HCT116 (cell line): Measurements from ENCODE around the gene LRRC4C. TPM values are rescaled to one million over a fixed set of nuclear protein-coding genes. Genes with fewer than 3 reads are reported as not detected.

Source experiments
- ATAC-seq: fragments of 200-7000 bp; cut with Tn5 transposase; 2 replicates; pipeline ENCODE4 v1.9.1; 2020; ENCODE audit warnings: mild to moderate bottlenecking, moderate library complexity
- BruUV-seq: library from RNA; stranded (reverse); fragments of 400-500 nt; replicated peaks from 2 replicates; lab custom pipeline; 2021; lab: Mats Ljungman, UMichigan
- CTCF ChIA-PET: fragments of 300-600 bp; sonication (Branson Sonifier 250); formaldehyde crosslinking; loops from one replicate; lab custom pipeline; 2021; ENCODE audit warnings: antibody characterized with exemption; lab: Charles Lee
- POLR2A ChIA-PET: fragments of 300-600, 350-600 bp; sonication (Branson Sonifier 250); formaldehyde crosslinking; loops from one replicate; lab custom pipeline; 2021; ENCODE audit warnings: antibody characterized with exemption; lab: Charles Lee
- RAD21 ChIA-PET, 2 experiments: fragments of 300-600 bp; sonication (Branson Sonifier 250); formaldehyde crosslinking; loops; one replicate each; lab custom pipeline; 2023; ENCODE audit warnings: low total read pairs in 2 of 2; ENCODE audit not compliant: uncharacterized antibody in 2 of 2, unreplicated experiment in 2 of 2, low non-redundant PET in 1 of 2; lab: Charles Lee
- DNase-seq: peaks from one replicate; pipeline ENCODE4 v3.0.0-alpha.2; 2010; ENCODE audit warnings: low read depth, low spot score
- H2AFZ ChIP-seq: fragments of 200-600 bp; shearing (Covaris generic), sonication (generic); 2 replicates; pipeline ENCODE4 v1.6.1; 2017; ENCODE audit warnings: low read depth, mixed run types, mixed read lengths, antibody characterized with exemption, low read length; ENCODE audit not compliant: poor library complexity, severe bottlenecking
- H3K27ac ChIP-seq: 2 replicates; pipeline ENCODE4 v1.5.1; 2012; ENCODE audit warnings: low read depth, low read length
- H3K27me3 ChIP-seq: fragments of 200-600 bp; sonication (generic); 2 replicates; pipeline ENCODE4 v1.6.1; 2016; ENCODE audit warnings: mixed run types, low read length, mixed read lengths; ENCODE audit not compliant: insufficient read depth
- H3K36me3 ChIP-seq, 2 experiments: fragments of 200-500 bp in 1 of 2; fragments of 200-600 bp in 1 of 2; sonication (Bioruptor generic) in 1 of 2; sonication (generic) in 1 of 2; 2 replicates each; pipeline versions ENCODE4 v1.5.1 to v1.6.1; 2014 to 2016; ENCODE audit warnings: low read length in 2 of 2, inconsistent platforms in 1 of 2, mixed read lengths in 1 of 2, mixed run types in 1 of 2; ENCODE audit not compliant: insufficient read depth in 2 of 2, control insufficient read depth in 1 of 2
- H3K4me1 ChIP-seq, 2 experiments: fragments of 200-600 bp in 1 of 2; sonication (generic) in 1 of 2; 2 replicates each; pipeline versions ENCODE4 v1.5.1 to v1.6.1; 2012 to 2017; ENCODE audit warnings: low read length in 2 of 2, inconsistent platforms in 1 of 2, mild to moderate bottlenecking in 1 of 2, mixed read lengths in 1 of 2, mixed run types in 1 of 2, moderate library complexity in 1 of 2; ENCODE audit not compliant: insufficient read depth in 2 of 2, control insufficient read depth in 1 of 2
- H3K4me2 ChIP-seq: fragments of 200-600 bp; sonication (generic); 2 replicates; pipeline ENCODE4 v1.6.1; 2017; ENCODE audit warnings: mixed run types, low read length, mixed read lengths
- H3K4me3 ChIP-seq, 2 experiments: fragments of 200-600 bp in 1 of 2; sonication (generic) in 1 of 2; replicated peaks in 1 of 2; 2 replicates each; pipeline ENCODE4 v1.5.1; 2011 to 2016; ENCODE audit warnings: low read length in 2 of 2, control low read depth in 1 of 2, low read depth in 1 of 2, mild to moderate bottlenecking in 1 of 2, mixed read lengths in 1 of 2, mixed run types in 1 of 2
- H3K79me2 ChIP-seq: fragments of 200-600 bp; sonication (generic); 2 replicates; pipeline ENCODE4 v1.6.1; 2017; ENCODE audit warnings: mild to moderate bottlenecking, mixed run types, low read length, moderate library complexity, mixed read lengths; ENCODE audit not compliant: insufficient read depth
- H3K9ac ChIP-seq: fragments of 200-600 bp; sonication (generic); 2 replicates; pipeline ENCODE4 v1.6.1; 2016; ENCODE audit warnings: low read length, mixed read lengths
- H3K9me2 ChIP-seq: fragments of 200-600 bp; sonication (generic), shearing (Covaris generic); 2 replicates; pipeline ENCODE4 v1.6.1; 2017; ENCODE audit warnings: mixed run types, mild to moderate bottlenecking, moderate library complexity; ENCODE audit not compliant: insufficient read depth
- H3K9me3 ChIP-seq, 2 experiments: fragments of 200-500 bp in 1 of 2; fragments of 200-600 bp in 1 of 2; sonication (Bioruptor generic) in 1 of 2; sonication (generic) in 1 of 2; 2 replicates each; pipeline ENCODE4 v1.6.1; 2014 to 2017; ENCODE audit warnings: low read length in 2 of 2, mixed read lengths in 2 of 2, inconsistent platforms in 1 of 2, low read depth in 1 of 2, mild to moderate bottlenecking in 1 of 2, mixed run types in 1 of 2, moderate library complexity in 1 of 2; ENCODE audit not compliant: control insufficient read depth in 1 of 2, insufficient read depth in 1 of 2
- H4K20me1 ChIP-seq: fragments of 200-600 bp; sonication (generic), shearing (Covaris generic); 2 replicates; pipeline ENCODE4 v1.6.1; 2017; ENCODE audit warnings: mixed run types, mild to moderate bottlenecking, moderate library complexity; ENCODE audit not compliant: insufficient read depth
- ATF3 ChIP-seq: IDR thresholded peaks from 2 replicates; pipeline ENCODE4 v1.6.1; 2012
- CBX3 ChIP-seq: IDR thresholded peaks from 2 replicates; pipeline ENCODE4 v1.6.1; 2012; ENCODE audit warnings: low read depth
- CEBPB ChIP-seq: IDR thresholded peaks from 2 replicates; pipeline ENCODE4 v1.6.1; 2012; ENCODE audit warnings: low read depth
- EGR1 ChIP-seq: IDR thresholded peaks from 2 replicates; pipeline ENCODE4 v1.6.1; 2012; ENCODE audit warnings: low read depth
- ELF1 ChIP-seq: IDR thresholded peaks from 2 replicates; pipeline ENCODE4 v1.6.1; 2012; ENCODE audit warnings: low read depth, borderline replicate concordance
- FOSL1 ChIP-seq: IDR thresholded peaks from 2 replicates; pipeline ENCODE4 v1.6.1; 2012; ENCODE audit warnings: low read depth
- MAX ChIP-seq: IDR thresholded peaks from 2 replicates; pipeline ENCODE4 v1.6.1; 2012
- POLR2A ChIP-seq: IDR thresholded peaks from 2 replicates; pipeline ENCODE4 v1.7.0; 2011; ENCODE audit warnings: borderline replicate concordance; ENCODE audit not compliant: insufficient read depth, insufficient read length; ENCODE audit errors: extremely low read depth
- ZBTB33 ChIP-seq: IDR thresholded peaks from 2 replicates; pipeline ENCODE4 v1.6.1; 2011; ENCODE audit warnings: mild to moderate bottlenecking, low read length, moderate library complexity; ENCODE audit not compliant: insufficient replicate concordance; ENCODE audit errors: extremely low read depth
- intact Hi-C: fragments of 100-400 bp; cut with micrococcal nuclease; formaldehyde crosslinking; loops from 2 replicates; pipeline ENCODE4 v1.10.0; 2022
- total RNA-seq: library from RNA; stranded (reverse); gene quantifications from one replicate; pipeline ENCODE4 v1.2.1, GENCODE V29; 2021; ENCODE audit not compliant: unreplicated experiment

The LRRC4C gene
- total RNA-seq, 1 experiment from 2014 or later: not detected

GRCh38 chr11:40567392-40567791 is 892.1 kb downstream of the LRRC4C start:
- CTCF ChIA-PET: no interaction called here

GRCh38 chr11:40544162-40544561 is 915.3 kb downstream of the LRRC4C start:
- no TSS peak for BruUV-seq
- Histone ChIP-seq H3K9me3 (peaks cover 8 to 22% of the 10 kb centered on the region in 2 experiments; a peak in 3 of 4 replicates), H3K4me1 (no peaks in the 10 kb centered on the region), H3K4me2 (no peak overlapping the region), H3K27ac (no peak overlapping the region), H4K20me1 (no peaks in the 10 kb centered on the region), H3K79me2 (no peaks in the 10 kb centered on the region), H3K9ac (no peak overlapping the region), H3K4me3 (no peak overlapping the region), H3K36me3 (no peaks in the 10 kb centered on the region), H2AFZ (no peak overlapping the region), H3K9me2 (no peaks in the 10 kb centered on the region), H3K27me3 (no peaks in the 10 kb centered on the region)
- ChIA-PET CTCF (no interaction called here), POLR2A (no interaction called here), RAD21 (no interaction called here)
- intact Hi-C loops: no loop called here
- ATAC-seq (no peak), DNase-seq (no peak)
- TF ChIP-seq ELF1: no peak
- TF ChIP-seq ATF3: no peak
- no peak for TF ChIP-seq POLR2A
- no peak for TF ChIP-seq CEBPB

More at GRCh38 chr11:40567392-40567791, 892.1 kb downstream of the LRRC4C start:
- H3K36me3 ChIP-seq: no peaks in the 10 kb centered on the region
- intact Hi-C loops: no loop called here
- no peak overlapping the region for H3K4me2 ChIP-seq
- H2AFZ ChIP-seq: no peak overlapping the region
- ATAC-seq (no peak), DNase-seq (no peak)
- H3K9ac ChIP-seq: no peak overlapping the region
- no peak overlapping the region for H3K4me3 ChIP-seq
- H3K9me3 ChIP-seq: peaks cover 9 to 11% of the 10 kb centered on the region in 2 experiments; a peak in 2 of 4 replicates
- no peaks in the 10 kb centered on the region for H3K79me2 ChIP-seq
- no peaks in the 10 kb centered on the region for H3K9me2 ChIP-seq
- no peak overlapping the region for H3K27ac ChIP-seq
- H4K20me1 ChIP-seq: no peaks in the 10 kb centered on the region
- no peak for TF ChIP-seq CBX3
- no peak for TF ChIP-seq FOSL1
- no peak for TF ChIP-seq EGR1
- TF ChIP-seq ELF1: no peak
- TF ChIP-seq MAX: no peak
- TF ChIP-seq ZBTB33: no peak
- ChIA-PET RAD21 (no interaction called here), POLR2A (no interaction called here)
- H3K4me1 ChIP-seq: no peaks in the 10 kb centered on the region
- no TSS peak for BruUV-seq
- no peaks in the 10 kb centered on the region for H3K27me3 ChIP-seq
